HuH-7 (cell line): ENCODE data around the gene CARD16.

Experiments
- DNase-seq: peaks from one replicate; pipeline ENCODE4 v3.0.0; 2011; ENCODE audit warnings: low spot score

CARD16 gene

DNA sequence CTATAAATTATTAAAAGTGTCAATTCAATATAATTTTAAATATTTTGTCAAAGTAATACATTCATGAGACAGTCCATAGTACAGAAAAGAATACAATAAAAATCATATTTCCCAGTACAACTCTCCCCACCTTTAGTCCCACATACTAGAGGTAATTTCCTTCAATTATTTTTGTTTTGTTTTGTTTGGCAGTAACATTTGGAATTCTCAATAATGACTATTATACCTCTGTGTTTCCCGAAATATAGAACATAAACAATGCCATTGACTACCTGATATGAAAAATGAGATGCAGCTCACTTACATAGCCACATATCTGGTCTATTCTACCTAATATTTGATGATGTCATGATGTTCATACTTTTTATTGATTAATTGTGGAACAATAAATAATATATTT lies 52.4 kb downstream of the CARD16 start:
- DNase-seq: no peak

DNA sequence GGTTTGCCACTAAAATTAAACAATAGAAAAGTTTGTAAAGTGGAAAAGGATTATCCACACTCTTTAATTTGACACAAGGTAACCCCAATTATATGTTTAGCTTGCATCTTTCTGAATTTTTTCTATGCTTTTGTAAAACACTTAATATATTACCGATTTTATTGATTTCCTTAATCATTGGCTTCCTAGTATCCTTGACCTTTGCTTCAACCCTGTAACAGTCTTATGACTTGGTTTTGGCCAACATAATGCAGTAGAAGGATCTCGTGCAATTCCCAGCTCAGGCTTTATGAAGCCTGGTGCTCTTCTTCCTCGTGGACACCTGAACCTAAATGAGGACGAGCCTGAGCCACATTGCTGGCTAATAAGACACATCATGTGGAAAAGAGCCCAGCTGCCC lies 53.1 kb downstream of the CARD16 start:
- no peak for DNase-seq
